ENCODE results near the gene TNNI3K.

The TNNI3K gene

DNA sequence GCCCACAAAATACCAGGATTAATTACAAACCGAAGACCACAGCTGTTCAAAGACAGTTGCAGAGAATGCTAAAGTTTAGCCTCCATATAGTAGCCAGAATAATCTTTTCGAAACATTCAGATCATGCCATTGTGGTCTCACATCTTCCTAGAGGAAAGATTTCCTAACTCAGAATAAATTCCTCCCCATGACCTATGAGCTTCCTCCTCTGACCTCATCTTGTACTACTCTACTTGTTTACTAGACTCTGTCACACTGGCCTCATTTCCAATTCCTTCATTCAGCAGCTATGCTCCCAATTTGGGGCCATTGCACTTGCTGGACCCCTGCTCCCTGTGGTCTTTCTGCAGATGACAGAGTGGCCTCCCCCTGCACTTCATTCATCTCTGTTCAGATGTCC lies 349.0 kb downstream of the TNNI3K start:
- DNase-seq: no peak

DNA sequence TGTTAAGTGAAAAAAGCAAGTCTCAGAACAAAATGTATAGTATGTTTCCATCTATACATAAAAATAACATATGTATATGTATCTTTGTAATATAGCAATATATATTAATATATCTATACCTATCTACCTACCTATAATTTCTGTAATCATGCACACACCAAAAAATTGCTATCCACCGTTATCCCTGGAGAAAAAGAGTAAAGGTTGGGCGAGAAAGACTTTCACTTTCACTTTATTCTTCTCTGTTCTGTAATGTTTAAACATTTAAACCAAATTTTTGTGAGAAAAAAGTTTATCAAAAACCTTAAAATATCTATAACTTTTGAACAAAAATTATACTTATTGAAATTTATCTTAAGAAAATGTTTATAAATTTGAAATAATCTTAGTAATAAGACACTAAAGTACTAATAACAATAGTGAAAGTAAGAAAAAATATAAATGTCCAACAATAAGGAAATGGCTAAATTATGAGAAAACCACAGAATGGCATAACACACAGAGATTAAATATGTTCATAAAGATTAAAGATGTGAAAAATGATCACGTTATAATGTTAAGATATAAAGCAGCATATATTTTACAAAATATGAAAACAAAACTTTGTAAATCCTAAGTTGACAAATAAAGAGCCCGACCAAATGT lies 351.2 kb downstream of the TNNI3K start:
- DNase-seq: no peak

DNA sequence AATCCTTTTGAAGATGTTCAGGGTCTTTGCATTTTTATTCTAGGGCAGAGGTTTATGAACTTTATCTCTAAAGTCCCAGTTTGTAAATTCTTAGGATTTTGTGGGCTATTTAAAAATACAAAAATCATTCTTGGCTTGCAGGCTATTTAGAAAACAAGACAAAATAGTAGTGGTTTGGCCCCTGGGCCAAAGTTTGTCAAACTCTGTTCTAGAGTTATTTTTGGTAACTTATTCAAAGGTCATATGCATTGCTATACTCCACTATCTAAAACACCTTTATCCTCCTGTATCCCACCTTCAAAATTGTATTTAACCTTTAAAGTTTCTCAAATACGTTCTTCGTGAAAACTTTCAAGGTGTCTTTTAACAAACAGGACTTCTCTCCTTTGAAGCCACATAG lies 352.7 kb downstream of the TNNI3K start:
- DNase-seq: no peak

DNA sequence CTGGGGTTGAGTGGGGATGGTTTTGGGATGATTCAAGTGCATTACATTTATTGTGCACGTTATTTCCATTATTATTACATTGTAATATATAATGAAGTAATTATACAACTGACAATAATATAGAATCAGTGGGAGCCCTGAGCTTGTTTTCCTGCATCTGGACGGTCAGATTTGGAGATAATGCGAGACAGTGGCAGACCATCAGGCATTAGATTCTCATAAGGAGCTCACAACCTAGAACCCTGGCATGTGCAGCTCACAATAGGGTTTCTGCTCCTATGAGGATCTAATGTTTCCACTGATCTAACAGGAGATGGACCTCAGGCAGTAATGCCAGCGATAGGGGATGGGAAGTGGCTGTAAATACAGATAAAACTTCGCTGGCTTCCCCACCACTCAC lies 355.1 kb downstream of the TNNI3K start:
- DNase-seq: no peak

DNA sequence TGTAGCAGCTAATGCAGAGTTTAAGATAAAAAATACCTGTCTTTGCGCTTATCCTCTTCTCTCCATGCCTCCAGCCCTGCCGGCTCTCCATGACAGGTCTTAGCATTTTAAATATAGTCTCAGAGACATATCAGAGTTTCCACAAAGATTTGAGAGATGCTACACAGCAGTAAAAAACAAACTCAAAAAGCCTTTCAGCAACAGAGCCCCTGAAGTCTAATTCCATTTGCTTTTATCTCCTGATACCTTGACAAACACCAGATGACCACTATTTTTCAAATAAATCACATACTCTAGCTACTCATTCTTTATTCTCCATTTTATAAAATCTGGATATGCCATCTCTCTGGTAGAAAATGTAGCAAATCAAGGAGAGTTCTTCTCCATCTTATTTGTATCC lies 356.8 kb downstream of the TNNI3K start:
- no peak for DNase-seq

DNA sequence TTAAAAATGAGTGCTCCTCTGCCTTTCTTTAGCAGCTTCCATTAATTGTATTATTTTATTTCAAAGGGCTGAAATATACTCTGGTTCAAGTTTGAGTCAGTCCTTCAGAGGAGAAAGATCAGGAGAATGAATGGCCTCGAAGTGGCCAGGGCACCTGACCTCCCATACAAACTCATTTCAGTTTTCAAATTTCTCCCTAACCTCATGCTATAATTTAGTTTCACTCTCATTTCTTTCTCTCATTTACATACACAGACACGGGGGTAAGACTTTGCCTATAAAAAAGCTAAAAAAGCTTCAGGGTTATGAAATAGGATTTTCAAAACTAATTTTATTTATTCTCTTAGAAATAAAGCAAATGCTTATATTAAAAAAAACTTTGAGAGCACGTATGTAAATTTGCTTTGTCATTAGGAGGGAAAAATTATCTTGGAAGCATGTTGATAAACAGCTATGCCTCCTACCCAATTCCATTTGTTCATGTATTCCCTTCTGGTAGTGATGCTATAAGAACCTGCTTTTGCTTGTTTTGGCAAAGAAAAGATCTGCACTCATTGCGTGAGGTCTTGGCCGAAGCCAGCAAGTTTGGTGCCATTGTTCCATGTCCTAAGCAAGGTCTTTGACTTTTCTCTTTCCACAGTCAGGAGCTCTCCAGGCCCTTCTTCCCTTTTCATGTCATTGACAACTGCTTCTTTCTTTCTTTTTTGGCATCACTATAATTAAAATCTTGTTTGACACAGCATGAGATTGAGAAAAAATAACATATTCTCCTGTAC lies 357.6 kb downstream of the TNNI3K start:
- DNase-seq: no peak
